Nephron (organoid): Measurements from ENCODE around the gene PDE4A.

Experiments used
- H3K27ac Mint-ChIP-seq, 3 experiments: 2 replicates each; pipeline ENCODE4 v1.8.0; 2020; ENCODE audit warnings: mixed read lengths in 3 of 3, mild to moderate bottlenecking in 2 of 3, moderate library complexity in 1 of 3
- H3K27me3 Mint-ChIP-seq: 2 replicates; pipeline ENCODE4 v1.8.0; 2021; ENCODE audit warnings: low read depth, mild to moderate bottlenecking, moderate library complexity, mixed read lengths
- H3K36me3 Mint-ChIP-seq: 2 replicates; pipeline ENCODE4 v1.8.0; 2020; ENCODE audit warnings: low read depth, mixed read lengths
- H3K4me1 Mint-ChIP-seq: 2 replicates; pipeline ENCODE4 v1.8.0; 2020; ENCODE audit warnings: mixed read lengths
- H3K4me3 Mint-ChIP-seq, 3 experiments: 2 replicates each; pipeline ENCODE4 v1.8.0; 2020; ENCODE audit warnings: mild to moderate bottlenecking in 3 of 3, mixed read lengths in 3 of 3, moderate library complexity in 2 of 3
- H3K9me3 Mint-ChIP-seq: 2 replicates; pipeline ENCODE4 v1.8.0; 2020; ENCODE audit warnings: mixed read lengths
- CTCF ChIP-seq, 3 experiments: fragments of 200-600 bp; sonication (generic); IDR thresholded peaks; one replicate each; pipeline ENCODE4 v1.5.0; 2021; ENCODE audit warnings: antibody characterized with exemption in 3 of 3; ENCODE audit not compliant: unreplicated experiment in 3 of 3

The PDE4A gene

GRCh38 chr19:10421240-10422045, 1.1 kb downstream of the PDE4A start:
- Mint-ChIP-seq H3K27me3 (peaks cover 93% of the 10 kb centered on the region), H3K4me1 (peaks cover 30% of the 10 kb centered on the region), H3K36me3 (no peaks in the 10 kb centered on the region), H3K9me3 (no peaks in the 10 kb centered on the region), H3K27ac (no peak overlapping the region), H3K4me3 (peak overlapping the region; percentile 74 to 80 (median 79))
- TF ChIP-seq CTCF (IDR thresholded peaks at IDR 0.05; ENCODE audit: unreplicated experiment in 3 of 3), result peak in 1 of 3 experiments; percentile 4

GRCh38 chr19:10422046-10422461, 1.7 kb downstream of the PDE4A start:
- no peak overlapping the region for H3K27ac Mint-ChIP-seq
- peaks cover 30% of the 10 kb centered on the region for H3K4me1 Mint-ChIP-seq
- no peaks in the 10 kb centered on the region for H3K36me3 Mint-ChIP-seq
- peaks cover 93% of the 10 kb centered on the region for H3K27me3 Mint-ChIP-seq
- H3K4me3 Mint-ChIP-seq, result peak overlapping the region; percentile 74 to 80 (median 79)
- TF ChIP-seq CTCF (IDR thresholded peaks at IDR 0.05; ENCODE audit: unreplicated experiment in 3 of 3), result no peak
- no peaks in the 10 kb centered on the region for H3K9me3 Mint-ChIP-seq

- Mint-ChIP-seq H3K9me3 (no peaks in the 10 kb centered on the region), H3K4me1 (peaks cover 30% of the 10 kb centered on the region), H3K36me3 (no peaks in the 10 kb centered on the region), H3K27ac (no peak overlapping the region), H3K4me3 (no peak overlapping the region), H3K27me3 (peaks cover 93% of the 10 kb centered on the region)
- TF ChIP-seq CTCF (IDR thresholded peaks at IDR 0.05; ENCODE audit: unreplicated experiment in 3 of 3), result no peak
Observed at GRCh38 chr19:10422846-10423245, 2.5 kb downstream of the PDE4A start.

GRCh38 chr19:10424011-10424637, 3.8 kb downstream of the PDE4A start:
- Mint-ChIP-seq H3K9me3 (no peaks in the 10 kb centered on the region), H3K27ac (no peak overlapping the region), H3K27me3 (peaks cover 96% of the 10 kb centered on the region)

GRCh38 chr19:10427169-10427568, 6.8 kb downstream of the PDE4A start:
- Mint-ChIP-seq H3K27ac (no peak overlapping the region), H3K9me3 (no peaks in the 10 kb centered on the region), H3K36me3 (no peaks in the 10 kb centered on the region), H3K4me1 (peaks cover under 1% of the 10 kb centered on the region), H3K4me3 (no peak overlapping the region), H3K27me3 (peaks cover 96% of the 10 kb centered on the region)
- TF ChIP-seq CTCF (IDR thresholded peaks at IDR 0.05; ENCODE audit: unreplicated experiment in 3 of 3), result no peak

More at GRCh38 chr19:10424011-10424637, 3.8 kb downstream of the PDE4A start:
- peak; percentile 93 to 96 (median 95) for TF ChIP-seq CTCF (IDR thresholded peaks at IDR 0.05; ENCODE audit: unreplicated experiment in 3 of 3)
- Mint-ChIP-seq H3K4me1 (peaks cover 20% of the 10 kb centered on the region), H3K4me3 (no peak overlapping the region), H3K36me3 (no peaks in the 10 kb centered on the region)
